ENCODE measurements around the gene GOLGA8T. TPM values are rescaled to one million over a fixed set of nuclear protein-coding genes. Genes with fewer than 3 reads are reported as not detected.
"Not testable (repeated sequence)": the region's sequence is repeated elsewhere in the genome, so short reads cannot be mapped to it uniquely, and the experiment has no call there.

The GOLGA8T gene
- total RNA-seq, 2 donors from 2014 or later: 0.15 to 0.22 TPM

GRCh38 chr15:30185495-30185894 is 50.6 kb downstream of the GOLGA8T start:
- intact Hi-C loops (cut with DNase I, micrococcal nuclease); ATAC-seq; DNase-seq: not testable (repeated sequence)

GRCh38 chr15:30187429-30187828 is 52.6 kb downstream of the GOLGA8T start:
- peak; percentile 46 for ATAC-seq
- intact Hi-C loops (cut with DNase I, micrococcal nuclease); DNase-seq: not testable (repeated sequence)

- DNase-seq; intact Hi-C loops (cut with DNase I, micrococcal nuclease); ATAC-seq: not testable (repeated sequence)
Observed at GRCh38 chr15:30189754-30190153, 54.9 kb downstream of the GOLGA8T start.

GRCh38 chr15:30191143-30191542 is 56.3 kb downstream of the GOLGA8T start:
- DNase-seq; intact Hi-C loops (cut with DNase I, micrococcal nuclease); ATAC-seq: not testable (repeated sequence)

- ATAC-seq; DNase-seq; intact Hi-C loops (cut with DNase I, micrococcal nuclease): not testable (repeated sequence)
Observed at GRCh38 chr15:30191639-30192038, 56.8 kb downstream of the GOLGA8T start.

- DNase-seq; ATAC-seq; intact Hi-C loops (cut with DNase I, micrococcal nuclease): not testable (repeated sequence)
Observed at GRCh38 chr15:30192119-30192745, 57.4 kb downstream of the GOLGA8T start.

- ATAC-seq; intact Hi-C loops (cut with DNase I, micrococcal nuclease); DNase-seq: not testable (repeated sequence)
Observed at GRCh38 chr15:30192892-30193291, 58.0 kb downstream of the GOLGA8T start.

Other genes with a start within 250 kb of the GOLGA8T start
- gene GOLGA8J, start 52.1 kb upstream of the GOLGA8T start, total RNA-seq: not detected